K562 treated with DMSO at 1 percent for 4 hours (cell line): ENCODE results near the gene CENPVL2. TPM values are rescaled to one million over a fixed set of nuclear protein-coding genes. Genes with fewer than 3 reads are reported as not detected.

Source experiments
- total RNA-seq: library from RNA; unstranded; fragments of 300-600 nt; gene quantifications from 2 replicates; pipeline ENCODE4 v1.2.3, GENCODE V29; 2022; ENCODE audit not compliant: insufficient read depth

Gene CENPVL2
- total RNA-seq = not detected in 2 replicates

DNA sequence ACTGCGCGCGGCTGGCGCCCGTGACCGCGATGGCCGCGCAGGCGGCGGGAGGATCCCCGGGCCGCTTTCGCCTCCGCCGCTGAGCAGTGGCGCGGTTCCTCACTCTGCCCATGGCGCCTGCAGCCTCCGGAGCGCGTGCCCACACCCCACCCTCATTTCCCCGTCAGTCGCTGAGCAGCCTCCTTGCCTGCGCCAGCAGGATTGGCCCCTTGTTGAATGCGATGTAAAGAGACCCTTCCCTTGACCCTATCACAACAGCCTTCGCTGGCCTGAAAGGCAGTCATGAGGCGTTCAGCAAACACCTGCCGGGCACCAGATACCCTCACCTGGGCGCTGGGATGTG is at the start of gene CENPVL2:
Gene CENPVL2 (minus strand): TSS at position 112 of the 343 bp plus-strand sequence. CDS start 0 bp downstream, at position 112.

DNA sequence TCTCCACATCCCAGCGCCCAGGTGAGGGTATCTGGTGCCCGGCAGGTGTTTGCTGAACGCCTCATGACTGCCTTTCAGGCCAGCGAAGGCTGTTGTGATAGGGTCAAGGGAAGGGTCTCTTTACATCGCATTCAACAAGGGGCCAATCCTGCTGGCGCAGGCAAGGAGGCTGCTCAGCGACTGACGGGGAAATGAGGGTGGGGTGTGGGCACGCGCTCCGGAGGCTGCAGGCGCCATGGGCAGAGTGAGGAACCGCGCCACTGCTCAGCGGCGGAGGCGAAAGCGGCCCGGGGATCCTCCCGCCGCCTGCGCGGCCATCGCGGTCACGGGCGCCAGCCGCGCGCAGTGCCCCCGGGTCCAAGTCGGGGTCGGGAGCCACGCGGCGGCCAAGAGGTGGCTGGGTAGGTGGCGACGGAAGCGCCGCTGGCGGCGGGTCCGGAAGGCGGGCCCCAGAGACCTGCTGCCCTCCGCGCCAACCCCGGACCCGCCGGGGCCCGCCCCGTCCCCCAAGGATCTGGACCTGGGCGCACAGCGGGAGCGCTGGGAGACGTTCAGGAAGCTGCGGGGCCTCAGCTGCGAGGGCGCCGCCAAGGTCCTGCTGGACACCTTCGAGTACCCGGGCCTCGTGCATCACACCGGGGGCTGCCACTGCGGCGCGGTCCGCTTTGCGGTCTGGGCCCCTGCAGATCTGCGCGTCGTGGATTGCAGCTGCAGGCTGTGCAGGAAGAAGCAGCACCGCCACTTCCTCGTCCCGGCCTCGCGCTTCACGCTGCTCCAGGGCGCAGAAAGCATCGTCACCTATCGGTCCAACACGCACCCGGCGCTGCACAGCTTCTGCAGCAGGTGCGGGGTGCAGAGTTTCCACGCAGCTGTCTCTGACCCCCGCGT is 27.9 kb upstream of the CENPVL2 start, which contains the start of gene CENPVL1:
Gene CENPVL1 (plus strand): TSS at position 236 of the 888 bp plus-strand sequence. CDS start 0 bp downstream, at position 236.

Other genes with a start within 250 kb of the CENPVL2 start
- gene NUDT11, start 186.2 kb downstream of the CENPVL2 start, total RNA-seq = not detected in 2 replicates
- gene CENPVL3, start 63.9 kb downstream of the CENPVL2 start, total RNA-seq = not detected in 2 replicates
- not detected in 2 replicates for gene CENPVL1, start 27.7 kb upstream of the CENPVL2 start, total RNA-seq
- 2.2 and 4.2 TPM in 2 replicates for gene GSPT2, start 60.6 kb upstream of the CENPVL2 start, total RNA-seq
- gene MAGED1, start 210.8 kb upstream of the CENPVL2 start, total RNA-seq = 19.1 and 21.1 TPM in 2 replicates